ENCODE measurements around the gene TRUB2.
A peak's percentile ranks its signal among the peaks of the same experiment; 100 is the strongest.

TRUB2 gene

DNA sequence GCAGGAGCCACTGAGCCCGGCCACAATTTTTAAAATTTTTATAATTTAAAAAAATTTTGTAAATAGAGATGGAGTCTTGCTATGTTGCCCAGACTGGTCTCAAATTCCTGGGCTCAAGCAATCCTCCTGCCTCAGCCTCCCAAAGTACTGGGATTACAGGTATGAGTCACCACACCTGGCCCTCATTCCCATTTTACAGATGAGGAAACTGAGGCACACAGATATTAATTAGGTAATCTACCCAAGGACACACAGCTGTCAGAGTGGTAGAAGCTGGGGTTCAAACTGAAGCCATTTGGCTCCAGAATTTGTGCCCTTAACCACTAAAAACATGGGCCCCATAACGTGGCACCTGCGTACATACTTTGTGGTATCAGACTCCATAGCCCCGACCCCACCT lies 7.5 kb downstream of the TRUB2 start:
- H3K27ac ChIP-seq (replicated peaks; ENCODE audit: low read length), result no peak overlapping the region
- no peak overlapping the region for H3K23ac ChIP-seq (ENCODE audit: low read depth, low read length, poor library complexity)
- H2AFZ ChIP-seq (ENCODE audit: low read length), result no peak overlapping the region
- DNase-seq (ENCODE audit: low spot score), result no peak
- peaks cover 0 to 2% of the 10 kb centered on the region in 2 donors for H3K9me3 ChIP-seq (replicated peaks in 1 of 2; ENCODE audit: control insufficient read depth in 2 of 2, insufficient read depth in 1 of 2, low read depth in 1 of 2, low read length in 2 of 2)
- no peak overlapping the region for H3K14ac ChIP-seq (ENCODE audit: low read length)
- H2BK120ac ChIP-seq (ENCODE audit: low read depth, low read length), result no peak overlapping the region
- no peak overlapping the region for H2BK5ac ChIP-seq (ENCODE audit: low read length)
- no peak overlapping the region for H2AK5ac ChIP-seq (ENCODE audit: low read depth, low read length)
- no peak overlapping the region for H3K4me3 ChIP-seq (ENCODE audit: low read length in 2 of 2)
- no peak overlapping the region for H4K8ac ChIP-seq (ENCODE audit: low read depth, low read length)
- no CpG with 5 or more reads among the region's 4 CpGs for WGBS, 2 donors (ENCODE audit: extremely low coverage in 2 of 2, insufficient read length in 2 of 2, insufficient replicate concordance in 1 of 2)
- no peak overlapping the region for H3K4me2 ChIP-seq (ENCODE audit: insufficient read depth, low read length, poor library complexity, severe bottlenecking)
- no peak overlapping the region for H2BK15ac ChIP-seq (ENCODE audit: low read length)
- H4K91ac ChIP-seq (ENCODE audit: low read depth, low read length, poor library complexity), result no peak overlapping the region
- no peaks in the 10 kb centered on the region for H3K27me3 ChIP-seq (ENCODE audit: control insufficient read depth in 3 of 3, insufficient read depth in 3 of 3, low read depth in 1 of 3, low read length in 3 of 3)
- H3K79me1 ChIP-seq (ENCODE audit: low read depth, low read length), result no peaks in the 10 kb centered on the region
- H3K36me3 ChIP-seq (replicated peaks in 1 of 2; ENCODE audit: control insufficient read depth in 2 of 2, insufficient read depth in 2 of 2, low read length in 2 of 2), result peaks cover 39 to 71% of the 10 kb centered on the region in 2 donors
- H3K9ac ChIP-seq (ENCODE audit: low read depth, low read length, poor library complexity), result no peak overlapping the region
- H3K18ac ChIP-seq (ENCODE audit: low read length), result no peak overlapping the region
- no peak overlapping the region for H3K4ac ChIP-seq (ENCODE audit: low read length)
- no peak overlapping the region for H2BK12ac ChIP-seq (ENCODE audit: low read length)
- H3K4me1 ChIP-seq (ENCODE audit: control insufficient read depth in 2 of 2, insufficient read depth in 1 of 2, low read depth in 1 of 2, low read length in 2 of 2), result no peaks in the 10 kb centered on the region

DNA sequence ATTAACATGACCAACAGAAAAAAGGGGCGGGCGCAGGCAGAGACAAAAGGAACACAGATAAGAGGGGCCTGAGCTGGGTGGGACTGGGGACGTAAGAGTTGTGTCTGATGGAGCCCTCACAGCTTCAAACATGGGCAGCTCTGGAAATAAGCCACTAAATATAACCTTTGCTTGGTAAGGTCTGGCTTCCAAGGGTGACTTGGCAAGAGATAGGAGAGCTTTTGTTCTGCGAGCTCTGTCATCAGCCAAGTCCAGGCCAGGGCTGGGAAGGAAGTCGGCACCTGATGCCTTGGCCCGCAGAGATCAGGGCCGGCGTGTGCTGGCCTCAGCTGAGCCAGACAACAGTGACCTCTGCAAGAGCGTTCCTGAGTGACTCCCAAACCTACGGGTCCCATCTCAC lies 11.8 kb downstream of the TRUB2 start:
- Histone ChIP-seq H2BK12ac (ENCODE audit: low read length) (no peak overlapping the region), H3K9me3 (replicated peaks in 1 of 2; ENCODE audit: control insufficient read depth in 2 of 2, insufficient read depth in 1 of 2, low read depth in 1 of 2, low read length in 2 of 2) (peaks cover 0 to 2% of the 10 kb centered on the region in 2 donors), H3K79me1 (ENCODE audit: low read depth, low read length) (no peaks in the 10 kb centered on the region), H4K8ac (ENCODE audit: low read depth, low read length) (no peak overlapping the region), H4K91ac (ENCODE audit: low read depth, low read length, poor library complexity) (no peak overlapping the region), H3K23ac (ENCODE audit: low read depth, low read length, poor library complexity) (peak overlapping the region; percentile 95), H3K18ac (ENCODE audit: low read length) (no peak overlapping the region), H2BK120ac (ENCODE audit: low read depth, low read length) (no peak overlapping the region), H2BK15ac (ENCODE audit: low read length) (no peak overlapping the region), H2AK5ac (ENCODE audit: low read depth, low read length) (no peak overlapping the region), H3K4me2 (ENCODE audit: insufficient read depth, low read length, poor library complexity, severe bottlenecking) (no peak overlapping the region), H3K27me3 (ENCODE audit: control insufficient read depth in 3 of 3, insufficient read depth in 3 of 3, low read depth in 1 of 3, low read length in 3 of 3) (no peaks in the 10 kb centered on the region), H3K4me1 (ENCODE audit: control insufficient read depth in 2 of 2, insufficient read depth in 1 of 2, low read depth in 1 of 2, low read length in 2 of 2) (no peaks in the 10 kb centered on the region), H3K4me3 (ENCODE audit: low read length in 2 of 2) (no peak overlapping the region), H3K4ac (ENCODE audit: low read length) (no peak overlapping the region), H3K9ac (ENCODE audit: low read depth, low read length, poor library complexity) (no peak overlapping the region), H3K36me3 (replicated peaks in 1 of 2; ENCODE audit: control insufficient read depth in 2 of 2, insufficient read depth in 2 of 2, low read length in 2 of 2) (peaks cover 35 to 57% of the 10 kb centered on the region in 2 donors), H3K27ac (replicated peaks; ENCODE audit: low read length) (no peak overlapping the region), H2AFZ (ENCODE audit: low read length) (no peak overlapping the region), H3K14ac (ENCODE audit: low read length) (no peak overlapping the region), H2BK5ac (ENCODE audit: low read length) (no peak overlapping the region)
- no CpG with 5 or more reads among the region's 10 CpGs for WGBS, 2 donors (ENCODE audit: extremely low coverage in 2 of 2, insufficient read length in 2 of 2, insufficient replicate concordance in 1 of 2)
- no peak for DNase-seq (ENCODE audit: low spot score)

DNA sequence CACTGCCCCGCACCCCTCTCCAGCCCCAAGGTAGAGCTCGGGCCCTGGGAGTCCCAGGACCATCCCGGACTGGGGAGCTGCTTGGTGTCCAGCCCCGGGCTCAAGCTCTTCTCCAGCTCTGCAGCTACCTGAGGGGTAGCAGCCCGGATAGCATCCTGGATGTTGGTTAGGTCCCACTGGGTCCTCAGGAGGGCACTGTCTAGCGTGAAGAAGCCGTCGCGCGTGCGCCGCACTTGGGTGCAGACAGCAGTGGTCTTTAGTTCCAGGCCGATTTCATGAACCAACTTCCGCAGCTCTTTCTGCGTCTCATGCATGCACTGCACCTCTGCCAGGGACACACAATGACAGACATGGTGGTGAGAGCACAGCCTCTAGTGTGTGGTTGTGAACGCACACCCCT lies 12.7 kb downstream of the TRUB2 start:
- DNase-seq (ENCODE audit: low spot score), result no peak
- H2AFZ ChIP-seq (ENCODE audit: low read length), result no peak overlapping the region
- H3K4ac ChIP-seq (ENCODE audit: low read length), result no peak overlapping the region
- no peaks in the 10 kb centered on the region for H3K79me1 ChIP-seq (ENCODE audit: low read depth, low read length)
- H3K4me2 ChIP-seq (ENCODE audit: insufficient read depth, low read length, poor library complexity, severe bottlenecking), result no peak overlapping the region
- H3K36me3 ChIP-seq (replicated peaks in 1 of 2; ENCODE audit: control insufficient read depth in 2 of 2, insufficient read depth in 2 of 2, low read length in 2 of 2), result peaks cover 31 to 48% of the 10 kb centered on the region in 2 donors
- no peaks in the 10 kb centered on the region for H3K27me3 ChIP-seq (ENCODE audit: control insufficient read depth in 3 of 3, insufficient read depth in 3 of 3, low read depth in 1 of 3, low read length in 3 of 3)
- H2AK5ac ChIP-seq (ENCODE audit: low read depth, low read length), result no peak overlapping the region
- no peak overlapping the region for H3K18ac ChIP-seq (ENCODE audit: low read length)
- no peak overlapping the region for H2BK120ac ChIP-seq (ENCODE audit: low read depth, low read length)
- no peaks in the 10 kb centered on the region for H3K4me1 ChIP-seq (ENCODE audit: control insufficient read depth in 2 of 2, insufficient read depth in 1 of 2, low read depth in 1 of 2, low read length in 2 of 2)
- H3K27ac ChIP-seq (replicated peaks; ENCODE audit: low read length), result no peak overlapping the region
- no peak overlapping the region for H4K91ac ChIP-seq (ENCODE audit: low read depth, low read length, poor library complexity)
- H3K14ac ChIP-seq (ENCODE audit: low read length), result no peak overlapping the region
- no peak overlapping the region for H3K4me3 ChIP-seq (ENCODE audit: low read length in 2 of 2)
- WGBS, 2 donors (ENCODE audit: extremely low coverage in 2 of 2, insufficient read length in 2 of 2, insufficient replicate concordance in 1 of 2), result no CpG with 5 or more reads among the region's 16 CpGs
- no peak overlapping the region for H3K9ac ChIP-seq (ENCODE audit: low read depth, low read length, poor library complexity)
- no peak overlapping the region for H2BK5ac ChIP-seq (ENCODE audit: low read length)
- no peak overlapping the region for H2BK15ac ChIP-seq (ENCODE audit: low read length)
- no peak overlapping the region for H2BK12ac ChIP-seq (ENCODE audit: low read length)
- no peak overlapping the region for H3K23ac ChIP-seq (ENCODE audit: low read depth, low read length, poor library complexity)
- H4K8ac ChIP-seq (ENCODE audit: low read depth, low read length), result no peak overlapping the region
- no peaks in the 10 kb centered on the region for H3K9me3 ChIP-seq (replicated peaks in 1 of 2; ENCODE audit: control insufficient read depth in 2 of 2, insufficient read depth in 1 of 2, low read depth in 1 of 2, low read length in 2 of 2)

DNA sequence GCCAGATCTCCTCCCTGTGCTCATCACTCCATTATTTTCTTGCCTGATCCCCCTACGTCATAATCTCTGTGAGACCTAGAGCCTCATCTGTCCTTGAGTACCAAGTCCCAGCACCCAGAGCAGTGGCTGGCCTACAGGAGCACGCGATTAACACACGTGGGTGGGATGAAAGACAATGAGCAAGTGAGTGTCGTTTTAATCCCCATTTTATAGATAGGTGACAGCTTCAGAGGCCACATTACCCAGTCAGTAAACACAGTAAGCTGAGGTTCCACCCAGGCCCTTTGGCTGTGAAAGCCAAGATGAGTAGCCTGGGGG lies 17.3 kb downstream of the TRUB2 start:
- Histone ChIP-seq H4K91ac (ENCODE audit: low read depth, low read length, poor library complexity) (peak overlapping the region; percentile 43), H2BK5ac (ENCODE audit: low read length) (no peak overlapping the region), H3K23ac (ENCODE audit: low read depth, low read length, poor library complexity) (no peak overlapping the region), H3K4me3 (ENCODE audit: low read length in 2 of 2) (no peak overlapping the region), H3K9ac (ENCODE audit: low read depth, low read length, poor library complexity) (no peak overlapping the region), H2BK12ac (ENCODE audit: low read length) (no peak overlapping the region), H3K79me1 (ENCODE audit: low read depth, low read length) (no peaks in the 10 kb centered on the region), H3K27me3 (ENCODE audit: control insufficient read depth in 3 of 3, insufficient read depth in 3 of 3, low read depth in 1 of 3, low read length in 3 of 3) (no peaks in the 10 kb centered on the region), H3K4me1 (ENCODE audit: control insufficient read depth in 2 of 2, insufficient read depth in 1 of 2, low read depth in 1 of 2, low read length in 2 of 2) (no peaks in the 10 kb centered on the region), H2BK15ac (ENCODE audit: low read length) (no peak overlapping the region), H3K4me2 (ENCODE audit: insufficient read depth, low read length, poor library complexity, severe bottlenecking) (no peak overlapping the region), H3K9me3 (replicated peaks in 1 of 2; ENCODE audit: control insufficient read depth in 2 of 2, insufficient read depth in 1 of 2, low read depth in 1 of 2, low read length in 2 of 2) (no peaks in the 10 kb centered on the region), H3K36me3 (replicated peaks in 1 of 2; ENCODE audit: control insufficient read depth in 2 of 2, insufficient read depth in 2 of 2, low read length in 2 of 2) (peaks cover 11 to 21% of the 10 kb centered on the region in 2 donors), H3K4ac (ENCODE audit: low read length) (no peak overlapping the region), H3K18ac (ENCODE audit: low read length) (no peak overlapping the region), H2AK5ac (ENCODE audit: low read depth, low read length) (no peak overlapping the region), H3K27ac (replicated peaks; ENCODE audit: low read length) (no peak overlapping the region), H4K8ac (ENCODE audit: low read depth, low read length) (no peak overlapping the region), H2BK120ac (ENCODE audit: low read depth, low read length) (no peak overlapping the region), H2AFZ (ENCODE audit: low read length) (no peak overlapping the region), H3K14ac (ENCODE audit: low read length) (no peak overlapping the region)
- WGBS, 2 donors (ENCODE audit: extremely low coverage in 2 of 2, insufficient read length in 2 of 2, insufficient replicate concordance in 1 of 2), result no CpG with 5 or more reads among the region's 5 CpGs
- no peak for DNase-seq (ENCODE audit: low spot score)
